Fibroblast of lung (primary cell): Measurements from ENCODE around the gene TRIM14. TPM values are rescaled to one million over a fixed set of nuclear protein-coding genes. Genes with fewer than 3 reads are reported as not detected.
"Not testable (repeated sequence)": the region's sequence is repeated elsewhere in the genome, so short reads cannot be mapped to it uniquely, and the experiment has no call there.

ENCODE experiments used
- DNase-seq, 2 donors: peaks; one replicate each; pipeline versions ENCODE4 v3.0.0 to v3.0.0-alpha.2; 2010; ENCODE audit warnings: low read depth in 2 of 2
- H2AFZ ChIP-seq: 2 replicates; pipeline ENCODE4 v1.5.1; 2012; ENCODE audit warnings: low read length, control low read depth, inconsistent platforms
- H3K27ac ChIP-seq: 2 replicates; pipeline ENCODE4 v1.5.1; 2011; ENCODE audit warnings: low read length, control low read depth; ENCODE audit not compliant: insufficient read depth
- H3K27me3 ChIP-seq: 2 replicates; pipeline ENCODE4 v1.5.1; 2011; ENCODE audit warnings: mild to moderate bottlenecking, low read length; ENCODE audit not compliant: control insufficient read depth, insufficient read depth
- H3K36me3 ChIP-seq: 2 replicates; pipeline ENCODE4 v1.5.1; 2011; ENCODE audit warnings: low read length; ENCODE audit not compliant: control insufficient read depth, insufficient read depth
- H3K4me1 ChIP-seq: 2 replicates; pipeline ENCODE4 v1.5.1; 2011; ENCODE audit warnings: low read length; ENCODE audit not compliant: control insufficient read depth, insufficient read depth; ENCODE audit errors: extremely low read depth
- H3K4me2 ChIP-seq: 2 replicates; pipeline ENCODE4 v1.5.1; 2011; ENCODE audit warnings: low read length, control low read depth; ENCODE audit not compliant: insufficient read depth; ENCODE audit errors: extremely low read depth
- H3K4me3 ChIP-seq, 4 experiments: fragments of 200-600 bp in 1 of 4; sonication (generic) in 1 of 4; replicated peaks in 1 of 4; 2 replicates each; pipeline ENCODE4 v1.5.1; 2011 to 2016; ENCODE audit warnings: low read length in 4 of 4, low read depth in 3 of 4, mild to moderate bottlenecking in 3 of 4, control low read depth in 2 of 4, inconsistent platforms in 1 of 4, mixed read lengths in 1 of 4; ENCODE audit not compliant: insufficient read depth in 1 of 4; ENCODE audit errors: control extremely low read depth in 1 of 4
- H3K79me2 ChIP-seq: 2 replicates; pipeline ENCODE4 v1.5.1; 2012; ENCODE audit warnings: mild to moderate bottlenecking, low read length, inconsistent platforms; ENCODE audit not compliant: control insufficient read depth, insufficient read depth
- H3K9ac ChIP-seq: 2 replicates; pipeline ENCODE4 v1.5.1; 2011; ENCODE audit warnings: mild to moderate bottlenecking, low read length, control low read depth; ENCODE audit not compliant: insufficient read depth
- H3K9me3 ChIP-seq: 2 replicates; pipeline ENCODE4 v1.5.1; 2012; ENCODE audit warnings: low read depth, low read length; ENCODE audit not compliant: control insufficient read depth, insufficient read depth
- H4K20me1 ChIP-seq: 2 replicates; pipeline ENCODE4 v1.5.1; 2011; ENCODE audit warnings: low read length; ENCODE audit not compliant: control insufficient read depth, insufficient read depth; ENCODE audit errors: extremely low read depth
- EZH2 ChIP-seq: IDR thresholded peaks from 2 replicates; pipeline ENCODE4 v1.5.1; 2012; ENCODE audit warnings: low read length, control low read depth, mild to moderate bottlenecking; ENCODE audit errors: missing control alignments
- polyA plus RNA-seq, 2 donors: library from polyadenylated mRNA; depleted of rRNA in 1 of 2; stranded (reverse) in 1 of 2; unstranded in 1 of 2; fragments of >200 nt; gene quantifications; 2 replicates each; pipeline ENCODE4 v1.2.1, GENCODE V29; 2011 to 2012; ENCODE audit warnings: missing spikeins in 1 of 2
- total RNA-seq: library from RNA; depleted of rRNA; stranded (reverse); fragments of >200 nt; gene quantifications from 2 replicates; pipeline ENCODE4 v1.2.1, GENCODE V29; 2014
- TF ChIP-seq, protein P1 (sequence below), 2 donors: IDR thresholded peaks in 1 of 2; conservative IDR thresholded peaks in 1 of 2; 1 replicate in 1 of 2; 2 replicates in 1 of 2; pipeline ENCODE4 v1.5.1; 2011 to 2012; ENCODE audit warnings: low read length in 2 of 2, control low read depth in 1 of 2, inconsistent platforms in 1 of 2, low read depth in 1 of 2, mild to moderate bottlenecking in 1 of 2

Gene TRIM14
- total and polyA plus RNA-seq, 2 donors (not counting 1 experiment from before 2014, with no cell fraction given), result 7.8 to 8.6 TPM

DNA sequence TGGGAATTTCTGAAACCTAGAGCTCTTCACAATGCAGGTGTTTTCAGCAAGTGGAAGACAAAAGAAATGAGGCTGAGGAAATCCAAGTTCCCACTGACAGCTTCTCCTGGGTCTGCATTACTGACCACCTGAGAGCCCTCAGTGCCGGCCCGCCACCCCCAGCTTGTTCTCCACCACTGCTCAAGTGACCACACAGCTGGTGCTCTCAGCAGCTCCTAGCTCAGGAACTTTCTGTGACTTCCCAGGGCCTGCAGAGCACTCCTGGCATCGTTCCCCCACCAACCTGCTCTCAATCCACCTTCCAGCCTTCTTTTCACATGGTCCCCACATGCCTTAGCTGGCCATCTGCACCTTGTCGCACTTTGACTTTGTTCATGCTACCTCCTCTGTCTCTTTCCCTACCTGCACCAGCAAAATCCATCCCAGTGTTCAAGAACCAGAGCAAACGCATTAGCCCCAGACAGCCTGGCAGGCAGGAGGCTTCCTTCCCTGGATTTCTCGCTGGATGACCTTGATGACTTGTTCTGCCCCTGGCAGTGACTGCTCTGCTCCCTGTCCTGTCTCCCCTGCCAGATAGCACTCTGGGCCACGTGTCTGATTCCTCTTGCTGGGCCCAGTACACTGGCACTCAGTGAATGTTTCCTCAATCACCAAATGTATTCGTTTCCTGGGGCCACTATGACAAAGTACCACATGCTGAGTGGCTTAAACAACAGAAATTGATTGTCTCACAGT lies 97.5 kb downstream of the TRIM14 start:
- no peak overlapping the region for H3K27ac ChIP-seq
- no peaks in the 10 kb centered on the region for H3K9me3 ChIP-seq
- H3K4me3 ChIP-seq, result no peak overlapping the region
- no peaks in the 10 kb centered on the region for H3K79me2 ChIP-seq
- H3K4me1 ChIP-seq, result no peaks in the 10 kb centered on the region
- H4K20me1 ChIP-seq, result no peaks in the 10 kb centered on the region
- TF ChIP-seq EZH2, result no peak
- TF ChIP-seq, protein P1, sequence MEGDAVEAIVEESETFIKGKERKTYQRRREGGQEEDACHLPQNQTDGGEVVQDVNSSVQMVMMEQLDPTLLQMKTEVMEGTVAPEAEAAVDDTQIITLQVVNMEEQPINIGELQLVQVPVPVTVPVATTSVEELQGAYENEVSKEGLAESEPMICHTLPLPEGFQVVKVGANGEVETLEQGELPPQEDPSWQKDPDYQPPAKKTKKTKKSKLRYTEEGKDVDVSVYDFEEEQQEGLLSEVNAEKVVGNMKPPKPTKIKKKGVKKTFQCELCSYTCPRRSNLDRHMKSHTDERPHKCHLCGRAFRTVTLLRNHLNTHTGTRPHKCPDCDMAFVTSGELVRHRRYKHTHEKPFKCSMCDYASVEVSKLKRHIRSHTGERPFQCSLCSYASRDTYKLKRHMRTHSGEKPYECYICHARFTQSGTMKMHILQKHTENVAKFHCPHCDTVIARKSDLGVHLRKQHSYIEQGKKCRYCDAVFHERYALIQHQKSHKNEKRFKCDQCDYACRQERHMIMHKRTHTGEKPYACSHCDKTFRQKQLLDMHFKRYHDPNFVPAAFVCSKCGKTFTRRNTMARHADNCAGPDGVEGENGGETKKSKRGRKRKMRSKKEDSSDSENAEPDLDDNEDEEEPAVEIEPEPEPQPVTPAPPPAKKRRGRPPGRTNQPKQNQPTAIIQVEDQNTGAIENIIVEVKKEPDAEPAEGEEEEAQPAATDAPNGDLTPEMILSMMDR (conservative IDR thresholded peaks at IDR 0.05 in 1 of 2, IDR thresholded peaks at IDR 0.05 in 1 of 2; ENCODE audit: low read depth in 1 of 2, low read length in 2 of 2), result no peak
- H3K36me3 ChIP-seq, result peaks cover 14% of the 10 kb centered on the region
- H3K4me2 ChIP-seq, result no peak overlapping the region
- H3K9ac ChIP-seq, result no peak overlapping the region
- no peaks in the 10 kb centered on the region for H3K27me3 ChIP-seq
- DNase-seq, result no peak
- no peak overlapping the region for H2AFZ ChIP-seq

DNA sequence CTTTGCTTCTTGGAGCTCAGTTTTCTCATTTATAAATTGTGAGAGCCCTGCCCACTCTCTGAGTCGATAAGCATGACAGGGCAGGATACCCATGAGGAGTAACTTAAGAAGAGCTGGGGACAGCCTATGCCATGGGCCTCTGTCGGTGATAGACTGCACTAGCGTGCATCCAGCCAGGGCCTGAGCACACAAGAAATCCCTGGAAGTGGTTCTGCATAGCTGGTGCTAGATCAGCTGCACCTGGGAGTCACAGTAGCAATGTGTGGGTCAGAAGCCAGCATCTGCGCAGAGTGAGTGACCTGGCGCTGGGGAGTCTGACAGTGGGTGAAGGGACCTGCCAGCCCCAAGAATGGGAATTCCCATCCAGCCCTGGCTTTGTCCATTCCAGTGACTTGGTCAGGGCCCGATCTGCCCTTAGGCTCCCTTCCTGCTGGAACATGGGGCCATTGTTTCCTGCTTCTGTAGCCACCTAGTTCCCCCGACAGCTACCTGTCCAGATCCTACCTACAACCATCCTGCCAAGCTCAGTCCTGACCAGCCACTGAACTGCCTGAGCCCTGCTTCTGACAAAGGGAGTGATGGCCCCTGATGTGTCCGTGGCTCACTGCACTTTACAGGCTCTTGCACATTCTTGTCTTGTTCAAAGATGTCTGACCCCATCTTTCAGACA lies 98.4 kb downstream of the TRIM14 start:
- Histone ChIP-seq H3K27me3 (no peaks in the 10 kb centered on the region), H3K79me2 (no peaks in the 10 kb centered on the region), H2AFZ (no peak overlapping the region), H3K4me3 (no peak overlapping the region), H3K9me3 (no peaks in the 10 kb centered on the region), H3K4me1 (no peaks in the 10 kb centered on the region), H4K20me1 (no peaks in the 10 kb centered on the region), H3K36me3 (peaks cover 14% of the 10 kb centered on the region), H3K27ac (no peak overlapping the region), H3K4me2 (no peak overlapping the region), H3K9ac (no peak overlapping the region)
- no peak for DNase-seq
- no peak for TF ChIP-seq EZH2
- TF ChIP-seq, protein P1 (conservative IDR thresholded peaks at IDR 0.05 in 1 of 2, IDR thresholded peaks at IDR 0.05 in 1 of 2; ENCODE audit: low read depth in 1 of 2, low read length in 2 of 2), result no peak

DNA sequence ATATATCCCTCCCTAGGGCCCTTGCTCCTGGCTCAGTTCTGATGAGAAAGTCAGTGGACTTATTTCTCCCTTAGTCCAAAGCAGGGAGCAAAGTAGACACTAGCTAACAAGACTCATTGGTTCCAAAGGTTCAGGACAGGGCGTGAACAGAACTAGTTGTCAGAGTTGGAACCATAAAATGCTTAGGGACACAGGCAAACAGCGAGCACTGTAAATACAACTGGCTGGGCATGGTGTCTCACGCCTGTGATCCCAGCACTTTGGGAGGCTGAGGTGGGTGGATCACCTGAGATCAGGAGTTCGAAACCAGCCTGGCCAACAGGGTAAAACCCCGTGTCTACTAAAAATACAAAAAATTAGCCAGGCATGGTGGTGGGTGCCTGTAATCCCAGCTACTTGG lies 99.2 kb downstream of the TRIM14 start:
- DNase-seq, H4K20me1 ChIP-seq, H3K4me2 ChIP-seq, H2AFZ ChIP-seq, H3K9ac ChIP-seq, H3K4me1 ChIP-seq, H3K9me3 ChIP-seq, H3K27ac ChIP-seq, H3K4me3 ChIP-seq, H3K27me3 ChIP-seq, H3K79me2 ChIP-seq: not testable (repeated sequence)
- peaks cover 14% of the 10 kb centered on the region for H3K36me3 ChIP-seq

Other genes starting within 250 kb of the TRIM14 start
- gene TRMO, start 196.7 kb downstream of the TRIM14 start, total RNA-seq, result 12.9 and 16.4 TPM in 2 replicates
- gene TRMO, start 196.7 kb downstream of the TRIM14 start, polyA plus RNA-seq, result 13.8 and 15.8 TPM in 2 replicates
- gene HEMGN, start 181.1 kb downstream of the TRIM14 start, total RNA-seq, result not detected in 2 replicates
- not detected in 2 replicates for gene HEMGN, start 181.1 kb downstream of the TRIM14 start, polyA plus RNA-seq
- 12.3 and 16.7 TPM in 2 replicates for gene ANP32B, start 135.9 kb downstream of the TRIM14 start, total RNA-seq
- gene ANP32B, start 135.9 kb downstream of the TRIM14 start, polyA plus RNA-seq, result 62.0 and 73.7 TPM in 2 replicates
- 81.9 and 83.9 TPM in 2 replicates for gene NANS, start 62.5 kb downstream of the TRIM14 start, total RNA-seq
- gene NANS, start 62.5 kb downstream of the TRIM14 start, polyA plus RNA-seq, result 90.7 and 105 TPM in 2 replicates
- gene CORO2A, start 73.4 kb upstream of the TRIM14 start, total RNA-seq, result under 0.01 and 0.50 TPM in 2 replicates
- gene CORO2A, start 73.4 kb upstream of the TRIM14 start, polyA plus RNA-seq, result 0.11 and 0.26 TPM in 2 replicates
- gene TBC1D2, start 136.4 kb upstream of the TRIM14 start, total RNA-seq, result 8.2 and 24.9 TPM in 2 replicates
- gene TBC1D2, start 136.4 kb upstream of the TRIM14 start, polyA plus RNA-seq, result 7.5 and 10.3 TPM in 2 replicates